HG03442 (cell line): ENCODE data around the gene LRRC63.

ENCODE experiments used
- ATAC-seq: cut with Tn5 transposase; IDR thresholded peaks from one replicate; pipeline ENCODE4 v1.9.1; 2021; ENCODE audit warnings: mild to moderate bottlenecking, moderate library complexity; ENCODE audit not compliant: unreplicated experiment

Gene LRRC63

DNA sequence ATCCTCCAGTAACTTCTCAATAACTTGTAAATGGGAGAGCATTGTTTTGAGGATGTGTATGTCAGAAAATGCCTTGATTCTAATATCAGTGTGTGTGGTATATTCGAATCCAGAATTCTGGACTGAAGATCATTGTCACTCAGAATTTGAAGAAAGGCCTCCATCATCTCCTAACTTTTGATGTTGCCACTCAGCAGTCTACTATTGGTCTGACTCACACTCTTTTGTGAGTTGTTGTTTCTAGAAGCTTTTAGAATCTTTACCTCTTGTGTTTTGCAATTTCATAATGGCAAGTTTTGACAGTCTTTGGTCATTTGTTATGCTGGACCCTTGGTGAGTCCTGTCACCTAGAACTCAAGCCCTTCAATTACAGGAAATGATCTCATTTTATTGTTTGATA lies 98.3 kb downstream of the LRRC63 start:
- ATAC-seq, result no peak

DNA sequence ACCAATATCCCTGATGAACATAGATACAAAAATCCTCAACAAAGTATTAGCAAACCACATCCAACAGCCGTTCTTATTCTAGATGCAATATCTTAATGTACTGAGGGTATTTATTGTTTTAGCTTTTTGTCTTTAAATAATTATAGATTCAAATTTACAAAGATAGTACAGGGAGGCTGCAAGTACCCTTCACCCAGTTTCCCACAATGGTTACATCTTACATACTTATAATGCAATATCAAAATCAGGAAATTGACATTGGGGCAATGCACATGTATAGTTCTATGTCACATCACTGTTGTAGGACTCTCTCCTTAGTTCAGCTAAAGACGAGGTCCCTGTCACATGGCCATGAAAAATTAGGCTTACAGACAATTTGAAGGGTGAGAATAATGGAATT lies 99.5 kb downstream of the LRRC63 start:
- no peak for ATAC-seq

DNA sequence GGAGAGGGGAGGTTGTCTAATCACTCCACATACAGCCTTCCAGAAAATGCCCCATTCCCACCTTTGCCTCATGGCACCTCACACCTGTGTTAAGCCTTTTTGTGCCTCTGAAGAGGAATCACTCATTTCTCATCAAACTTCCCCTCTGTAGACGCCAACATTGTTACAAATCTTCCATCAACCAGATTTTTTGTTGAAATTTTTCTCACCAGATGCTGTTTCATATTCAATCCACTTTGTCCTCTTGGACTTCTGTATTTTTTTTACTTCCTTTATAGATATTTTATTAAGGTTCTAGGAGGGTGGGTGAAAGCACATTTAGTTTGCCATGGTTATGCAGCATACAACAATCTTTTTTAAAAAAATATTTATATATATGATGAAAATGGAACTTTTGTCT lies 101.3 kb downstream of the LRRC63 start:
- no peak for ATAC-seq

DNA sequence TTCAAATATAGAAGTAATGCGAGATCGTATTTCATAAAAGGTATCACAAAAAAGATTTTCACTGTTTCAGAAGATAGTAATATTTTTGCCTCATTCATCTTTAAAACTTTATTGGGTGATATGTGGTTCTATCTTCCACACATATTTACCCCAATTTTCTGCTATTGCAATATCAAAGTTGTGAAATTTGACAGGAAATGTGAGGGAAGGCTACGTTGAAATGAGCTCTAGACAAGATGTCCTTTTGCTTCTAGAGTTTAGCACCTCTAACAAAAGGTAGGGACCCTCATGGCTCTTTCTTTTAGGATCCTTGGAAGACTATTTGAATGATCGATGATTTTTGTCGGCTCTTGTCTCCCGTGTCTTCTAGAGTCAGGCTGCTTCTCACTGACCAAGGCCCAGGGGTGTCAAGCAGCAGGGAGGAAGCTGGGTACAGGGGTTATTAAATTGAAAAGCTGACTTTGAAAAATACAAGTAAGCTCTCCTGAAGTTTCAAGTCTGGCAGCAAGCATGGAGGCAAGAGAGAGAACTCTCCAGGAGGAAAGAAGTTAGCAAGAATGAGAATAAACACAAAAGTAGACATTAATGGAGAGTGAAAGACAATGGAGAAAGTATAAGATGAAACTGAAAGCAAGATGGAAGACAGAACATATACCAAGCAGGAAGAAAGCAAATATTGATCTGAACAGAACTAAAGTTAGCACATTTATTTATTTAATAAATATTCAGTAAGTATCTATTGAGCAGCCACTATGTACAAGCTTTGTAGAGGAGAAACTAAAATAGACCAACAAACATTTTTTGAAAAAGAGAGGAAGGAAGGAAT lies 101.9 kb downstream of the LRRC63 start:
- no peak for ATAC-seq

DNA sequence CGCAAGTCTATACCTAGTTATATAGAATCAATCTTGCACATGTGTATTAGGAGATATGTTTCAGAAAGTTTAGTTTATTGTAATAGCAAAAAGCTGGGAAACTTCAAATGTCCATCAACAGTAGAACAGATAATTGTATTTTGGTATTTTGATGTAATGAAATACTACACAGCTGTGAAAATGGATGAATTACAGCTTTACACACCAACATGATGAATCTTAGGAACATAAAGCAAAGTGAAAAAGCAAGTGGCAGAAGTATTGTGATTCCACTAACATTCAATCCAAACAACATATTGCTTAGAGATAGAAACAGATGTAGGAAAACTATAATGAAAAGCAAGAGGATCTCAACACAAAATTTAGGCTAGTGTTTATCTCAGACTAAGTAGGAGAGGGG lies 102.9 kb downstream of the LRRC63 start:
- ATAC-seq, result no peak

DNA sequence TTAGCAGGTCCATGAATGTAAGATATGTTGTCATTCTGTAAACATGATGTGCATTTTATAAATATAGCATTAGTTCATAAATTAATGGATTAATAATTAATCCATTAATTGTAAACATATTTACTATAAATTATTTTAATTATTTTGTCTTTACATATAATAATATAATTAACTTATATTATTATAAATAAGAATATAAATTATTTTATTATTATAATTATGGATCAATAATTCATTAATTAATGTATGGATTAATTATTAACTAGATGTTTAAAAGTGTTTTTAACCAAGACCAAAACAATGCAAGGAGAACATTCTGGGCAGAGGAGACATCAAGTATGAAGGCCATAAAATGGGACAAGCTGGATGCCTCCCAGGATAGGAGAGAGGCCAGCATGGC lies 103.3 kb downstream of the LRRC63 start:
- ATAC-seq, result no peak

DNA sequence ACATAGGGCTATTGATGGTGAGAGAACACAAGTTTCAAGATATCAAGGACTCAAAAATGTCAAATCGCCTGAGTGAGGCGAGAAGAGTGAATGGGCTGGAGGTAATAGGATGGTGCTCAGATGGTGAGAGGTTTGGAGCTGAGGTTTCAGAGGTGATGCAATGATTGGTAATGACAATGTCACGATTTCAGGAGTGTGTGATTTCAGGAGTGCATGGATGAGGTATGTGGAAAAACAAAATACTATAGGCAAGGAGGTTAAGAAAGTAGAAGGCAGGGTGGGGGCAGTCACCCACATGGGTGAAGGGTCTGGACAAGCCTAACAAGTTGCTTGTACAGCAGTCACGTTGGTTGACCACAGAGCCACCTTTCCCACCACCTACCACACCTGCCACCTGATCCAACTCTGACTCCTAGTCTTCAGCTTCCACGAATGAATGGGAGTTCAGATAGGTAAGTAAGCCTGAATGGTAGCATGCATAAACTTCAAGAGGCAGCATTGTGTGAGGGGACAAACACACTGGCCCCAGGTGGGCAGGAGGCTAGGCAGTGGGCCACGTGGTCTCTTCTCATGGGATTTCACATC lies 103.9 kb downstream of the LRRC63 start:
- no peak for ATAC-seq

DNA sequence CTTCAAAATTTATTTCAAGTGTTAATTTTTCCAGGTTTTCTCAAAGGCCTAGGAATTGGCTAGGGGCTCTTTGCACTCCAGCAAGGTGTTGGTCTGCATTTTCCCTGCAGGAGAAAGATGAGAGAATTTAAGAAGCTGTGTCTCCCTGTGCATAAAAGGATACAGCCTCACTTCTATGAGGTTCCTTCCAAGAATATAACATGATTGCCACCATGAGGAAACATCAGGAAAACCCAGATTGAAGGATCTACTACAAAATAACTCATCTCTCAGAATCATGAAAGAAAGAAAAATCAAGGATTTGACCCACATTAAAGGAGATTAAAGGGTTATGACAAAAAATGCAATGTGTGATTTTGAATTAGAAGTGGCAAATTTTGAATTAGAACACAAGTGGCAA lies 105.4 kb downstream of the LRRC63 start:
- ATAC-seq, result no peak

DNA sequence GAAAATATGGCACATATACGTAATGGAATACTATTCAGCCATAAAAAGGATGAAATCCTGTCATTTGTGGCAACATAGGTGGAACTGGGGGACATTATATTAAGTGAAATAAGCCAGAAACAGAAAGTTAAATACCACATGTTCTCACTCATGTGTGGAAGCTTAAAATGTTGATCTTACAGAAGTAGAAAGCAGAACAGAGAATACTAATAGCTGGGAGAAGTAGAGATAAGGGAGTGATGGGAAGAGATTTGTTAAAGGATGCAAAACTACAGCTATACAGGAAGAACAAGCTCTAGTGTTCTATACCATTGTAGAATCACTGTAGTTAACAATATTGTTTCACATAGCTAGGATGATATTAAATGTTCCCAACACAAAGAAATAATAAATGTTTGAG lies 107.3 kb downstream of the LRRC63 start:
- ATAC-seq, result no peak

DNA sequence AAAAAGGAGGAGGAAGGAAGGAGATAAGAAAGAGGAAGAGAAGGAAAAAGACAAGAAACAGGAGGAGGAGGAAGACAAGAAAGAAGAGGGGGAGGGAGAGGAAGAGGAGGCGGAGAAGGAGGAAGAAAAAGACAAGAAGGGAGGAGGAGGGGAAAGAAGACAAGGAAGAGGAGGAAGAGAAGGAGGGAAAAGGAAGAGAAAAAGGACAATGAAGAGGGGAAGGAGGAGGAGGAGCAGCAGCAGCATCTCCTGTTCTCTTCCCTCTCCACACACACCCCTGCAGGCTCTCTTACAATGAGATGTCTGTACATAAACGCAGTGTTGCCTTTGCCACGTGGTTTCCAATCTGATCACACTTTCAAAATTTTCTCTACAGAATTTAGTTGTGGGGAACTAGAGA lies 108.7 kb downstream of the LRRC63 start:
- no peak for ATAC-seq

DNA sequence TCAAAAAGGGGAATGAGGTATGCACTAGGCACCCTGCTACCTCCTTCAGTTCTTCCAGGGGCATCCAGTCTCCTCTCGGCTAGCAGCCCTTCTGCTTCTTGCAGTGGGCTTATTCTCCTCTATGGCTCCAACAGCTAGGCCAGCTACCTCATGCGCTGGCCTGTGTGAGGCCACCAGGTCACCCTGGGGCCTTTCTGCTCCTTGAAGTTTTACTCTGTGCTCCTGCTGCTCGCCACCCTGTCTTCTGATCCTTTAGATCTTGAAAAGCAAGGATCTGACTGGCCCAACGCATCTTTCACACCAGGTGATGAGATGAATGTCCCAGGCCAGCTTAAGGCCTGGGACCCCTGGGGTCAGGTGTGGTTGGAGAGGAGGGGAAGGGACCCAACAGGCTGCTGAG lies 109.1 kb downstream of the LRRC63 start:
- ATAC-seq, result no peak

DNA sequence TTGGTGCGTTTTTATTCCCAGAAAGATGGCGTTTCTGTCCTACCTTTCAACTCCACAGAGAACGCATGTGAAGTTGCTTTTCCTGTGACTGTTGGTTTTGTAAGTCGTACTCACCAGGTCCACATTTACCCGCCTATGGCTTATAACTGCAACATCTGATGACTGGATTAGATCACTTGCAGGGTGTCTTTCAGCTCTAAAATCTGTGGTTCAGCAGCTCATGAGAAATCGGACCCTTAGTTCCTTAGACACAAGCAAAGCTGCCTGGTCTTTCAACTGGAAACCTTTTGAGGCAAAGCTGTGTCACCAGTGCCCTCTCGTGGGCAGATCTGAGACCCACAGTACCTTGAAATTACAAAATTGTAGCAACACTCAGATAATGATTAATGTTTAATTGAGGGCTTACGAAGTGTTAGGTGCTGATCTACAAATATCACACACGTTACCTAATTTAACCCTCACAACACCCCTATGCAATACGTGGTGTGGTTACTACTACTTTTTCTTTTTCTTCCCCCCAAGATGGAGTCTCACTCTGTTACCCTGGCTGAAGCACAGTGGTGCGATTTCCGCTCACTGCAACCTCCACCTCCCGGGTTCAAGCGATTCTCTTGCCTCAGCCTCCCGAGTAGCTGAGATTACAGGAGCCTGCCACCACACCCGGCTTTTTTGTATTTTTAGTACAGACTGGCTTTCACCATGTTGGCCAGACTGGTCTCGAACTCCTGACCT lies 109.9 kb downstream of the LRRC63 start:
- no peak for ATAC-seq

DNA sequence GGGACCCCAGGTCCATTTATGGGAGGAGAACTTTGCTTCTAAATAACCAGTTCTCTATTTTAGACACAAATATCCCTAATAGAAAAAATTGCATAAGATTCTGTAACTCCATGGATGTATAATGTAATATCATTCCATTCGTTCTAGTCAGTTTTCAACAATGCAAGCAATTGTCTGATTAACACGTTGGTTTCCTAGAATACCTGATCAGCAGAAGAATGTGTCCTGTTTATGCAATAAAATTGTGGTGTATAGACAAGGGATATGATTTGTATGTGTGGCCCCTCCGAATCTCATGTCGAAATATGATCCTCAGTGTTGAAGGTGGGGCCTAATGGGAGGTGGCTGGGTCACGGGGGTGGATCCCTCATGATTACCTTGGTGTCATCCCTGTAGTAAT lies 113.2 kb downstream of the LRRC63 start:
- ATAC-seq, result no peak
